Progenitor cell of endocrine pancreas (in vitro differentiated cells): Measurements from ENCODE around the gene LECT2. TPM values are rescaled to one million over a fixed set of nuclear protein-coding genes. Genes with fewer than 3 reads are reported as not detected.

Experiments used
- DNase-seq: peaks from one replicate; pipeline ENCODE4 v3.0.0; 2021; ENCODE audit warnings: low spot score; ENCODE audit not compliant: unreplicated experiment
- H3K27ac Mint-ChIP-seq: 2 replicates; pipeline ENCODE4 v1.8.0; 2021; ENCODE audit warnings: mild to moderate bottlenecking, moderate library complexity, mixed read lengths
- H3K27me3 Mint-ChIP-seq: 2 replicates; pipeline ENCODE4 v1.8.0; 2021; ENCODE audit warnings: mixed read lengths
- H3K36me3 Mint-ChIP-seq: 2 replicates; pipeline ENCODE4 v1.8.0; 2022; ENCODE audit warnings: mixed read lengths; ENCODE audit not compliant: insufficient read depth
- H3K4me1 Mint-ChIP-seq: 2 replicates; pipeline ENCODE4 v1.8.0; 2021; ENCODE audit warnings: low read depth, mixed read lengths
- H3K4me3 Mint-ChIP-seq: 2 replicates; pipeline ENCODE4 v1.8.0; 2021; ENCODE audit warnings: low read depth, mild to moderate bottlenecking, moderate library complexity, mixed read lengths
- H3K9me3 Mint-ChIP-seq: 2 replicates; pipeline ENCODE4 v1.8.0; 2021; ENCODE audit warnings: low read depth, mixed read lengths
- total RNA-seq: library from RNA; stranded (reverse); gene quantifications from 2 replicates; pipeline ENCODE4 v1.2.1, GENCODE V29; 2021
- TF ChIP-seq, protein P1 (sequence below): fragments of 200-600 bp; sonication (generic); IDR thresholded peaks from one replicate; pipeline ENCODE4 v1.5.0; 2021; ENCODE audit warnings: antibody characterized with exemption, mild to moderate bottlenecking; ENCODE audit not compliant: unreplicated experiment

Gene LECT2
- total RNA-seq, 1 donor from 2014 or later, result not detected

DNA sequence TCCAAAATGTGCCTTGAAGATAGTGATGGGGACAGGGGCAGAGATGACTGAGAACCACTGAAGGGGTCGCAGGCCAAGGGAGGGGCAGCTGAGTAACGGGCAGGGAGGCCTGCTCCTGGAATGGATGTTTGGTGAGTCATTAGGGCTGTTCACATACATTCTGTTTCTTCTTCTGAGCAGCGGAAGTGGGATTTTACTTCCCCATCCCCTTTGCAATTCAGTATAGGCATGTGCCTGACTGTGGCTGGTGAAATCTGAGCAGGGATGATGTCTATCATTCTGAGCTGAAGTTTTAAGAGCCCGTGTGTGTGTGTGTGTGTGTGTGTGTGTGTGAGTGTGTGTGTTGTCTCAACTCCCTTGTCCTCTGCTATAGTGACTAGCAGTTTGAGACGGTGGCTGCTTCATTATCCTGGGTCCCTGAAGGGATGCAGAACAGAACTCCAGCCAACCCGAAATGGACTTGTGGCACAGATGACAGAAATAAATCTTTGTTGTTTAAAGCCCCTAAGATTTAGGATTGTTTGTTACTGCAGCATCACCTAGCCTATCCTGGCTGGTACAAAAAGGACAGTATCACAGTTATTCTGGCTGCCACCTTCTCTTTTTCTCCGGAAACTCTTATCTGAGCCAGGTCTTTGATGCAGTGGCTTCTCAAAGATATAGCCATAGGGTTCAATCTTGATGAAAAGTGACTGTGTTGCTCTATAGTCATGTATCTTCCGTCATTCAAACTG lies 44.8 kb upstream of the LECT2 start:
- Mint-ChIP-seq H3K27me3 (peaks cover 73% of the 10 kb centered on the region), H3K4me1 (no peaks in the 10 kb centered on the region), H3K27ac (no peak overlapping the region), H3K4me3 (no peak overlapping the region), H3K36me3 (no peaks in the 10 kb centered on the region), H3K9me3 (no peaks in the 10 kb centered on the region)
- TF ChIP-seq, protein P1, sequence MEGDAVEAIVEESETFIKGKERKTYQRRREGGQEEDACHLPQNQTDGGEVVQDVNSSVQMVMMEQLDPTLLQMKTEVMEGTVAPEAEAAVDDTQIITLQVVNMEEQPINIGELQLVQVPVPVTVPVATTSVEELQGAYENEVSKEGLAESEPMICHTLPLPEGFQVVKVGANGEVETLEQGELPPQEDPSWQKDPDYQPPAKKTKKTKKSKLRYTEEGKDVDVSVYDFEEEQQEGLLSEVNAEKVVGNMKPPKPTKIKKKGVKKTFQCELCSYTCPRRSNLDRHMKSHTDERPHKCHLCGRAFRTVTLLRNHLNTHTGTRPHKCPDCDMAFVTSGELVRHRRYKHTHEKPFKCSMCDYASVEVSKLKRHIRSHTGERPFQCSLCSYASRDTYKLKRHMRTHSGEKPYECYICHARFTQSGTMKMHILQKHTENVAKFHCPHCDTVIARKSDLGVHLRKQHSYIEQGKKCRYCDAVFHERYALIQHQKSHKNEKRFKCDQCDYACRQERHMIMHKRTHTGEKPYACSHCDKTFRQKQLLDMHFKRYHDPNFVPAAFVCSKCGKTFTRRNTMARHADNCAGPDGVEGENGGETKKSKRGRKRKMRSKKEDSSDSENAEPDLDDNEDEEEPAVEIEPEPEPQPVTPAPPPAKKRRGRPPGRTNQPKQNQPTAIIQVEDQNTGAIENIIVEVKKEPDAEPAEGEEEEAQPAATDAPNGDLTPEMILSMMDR, result no peak
- DNase-seq, result no peak

DNA sequence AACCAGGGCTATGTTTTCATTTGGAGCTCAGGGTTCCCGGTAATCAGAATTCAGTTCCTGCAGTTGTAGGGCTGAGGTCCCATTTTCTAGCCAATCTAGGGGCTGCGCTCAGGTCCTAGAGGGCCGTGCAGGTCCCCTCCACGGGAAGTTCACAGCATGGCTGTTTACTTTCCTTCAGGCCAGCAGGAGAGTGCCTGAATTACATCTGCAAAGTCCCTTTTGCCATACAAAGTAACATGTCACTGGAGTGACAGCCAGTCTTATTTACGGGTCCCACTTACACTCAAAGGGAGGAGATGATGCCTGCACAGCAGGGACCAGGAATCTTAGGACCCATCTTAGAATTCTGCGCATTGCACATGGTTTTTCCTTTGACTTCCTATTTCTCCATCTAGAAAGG lies 44.1 kb upstream of the LECT2 start:
- H3K9me3 Mint-ChIP-seq, result no peaks in the 10 kb centered on the region
- TF ChIP-seq, protein P1, result no peak
- H3K36me3 Mint-ChIP-seq, result no peaks in the 10 kb centered on the region
- no peak for DNase-seq
- no peak overlapping the region for H3K4me3 Mint-ChIP-seq
- no peak overlapping the region for H3K27ac Mint-ChIP-seq
- H3K4me1 Mint-ChIP-seq, result no peaks in the 10 kb centered on the region
- peaks cover 67% of the 10 kb centered on the region for H3K27me3 Mint-ChIP-seq

DNA sequence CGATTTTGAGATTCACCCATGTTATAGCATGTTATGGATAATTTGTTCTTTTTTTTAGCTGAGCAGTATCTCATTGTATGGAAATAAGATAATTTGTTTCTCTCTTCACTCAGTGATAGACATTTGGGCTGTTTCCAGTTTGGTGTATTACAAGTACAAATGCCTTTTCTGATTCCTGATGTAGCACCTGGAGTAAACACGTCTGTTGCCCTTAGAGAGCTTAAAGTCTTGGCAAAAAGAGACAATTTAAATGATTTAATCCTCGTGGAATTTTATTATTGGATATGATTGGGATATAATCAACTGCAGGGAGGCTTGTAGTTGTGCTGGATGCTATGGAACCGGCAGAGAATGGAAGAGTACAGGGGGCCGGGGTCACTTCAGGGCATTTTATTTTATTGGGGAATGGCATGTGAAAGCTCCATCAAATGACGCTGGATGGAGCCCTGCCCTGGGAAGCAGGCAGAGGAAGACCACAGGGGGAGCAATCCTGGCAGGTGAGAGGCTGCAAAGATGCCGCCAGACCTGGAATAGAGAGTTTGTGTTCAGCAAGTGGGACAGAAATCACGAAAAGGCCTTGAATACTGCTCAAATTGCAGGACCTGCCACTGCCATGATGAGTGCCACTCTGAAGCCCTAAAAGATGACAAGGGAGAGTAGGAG lies 43.0 kb upstream of the LECT2 start:
- Mint-ChIP-seq H3K4me3 (no peak overlapping the region), H3K36me3 (no peaks in the 10 kb centered on the region), H3K27ac (no peak overlapping the region), H3K4me1 (no peaks in the 10 kb centered on the region), H3K27me3 (peaks cover 64% of the 10 kb centered on the region), H3K9me3 (no peaks in the 10 kb centered on the region)
- no peak for DNase-seq
- TF ChIP-seq, protein P1, result no peak

DNA sequence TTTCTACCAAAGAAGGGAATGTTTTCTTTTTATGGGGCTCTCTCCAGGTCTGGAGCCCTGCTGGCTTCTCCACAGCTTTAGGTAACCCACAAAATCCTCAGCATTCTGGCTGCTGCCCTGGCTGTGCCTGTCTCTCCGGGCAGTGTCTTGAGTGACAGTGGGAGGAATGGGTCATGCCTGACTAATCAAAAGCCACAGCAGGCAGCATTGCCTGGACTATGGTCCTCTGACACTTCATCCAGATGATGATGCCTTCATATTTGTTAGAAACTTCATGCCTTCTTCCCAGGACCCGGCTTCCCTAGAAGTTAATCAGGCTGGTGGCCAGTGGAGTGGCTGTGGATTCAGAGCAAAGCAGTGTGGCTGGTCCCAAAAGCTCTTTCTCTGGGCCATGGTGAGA lies 41.8 kb upstream of the LECT2 start:
- no peaks in the 10 kb centered on the region for H3K4me1 Mint-ChIP-seq
- no peaks in the 10 kb centered on the region for H3K9me3 Mint-ChIP-seq
- H3K27ac Mint-ChIP-seq, result no peak overlapping the region
- H3K4me3 Mint-ChIP-seq, result no peak overlapping the region
- H3K27me3 Mint-ChIP-seq, result peaks cover 58% of the 10 kb centered on the region
- TF ChIP-seq, protein P1, result no peak
- DNase-seq, result no peak
- no peaks in the 10 kb centered on the region for H3K36me3 Mint-ChIP-seq

DNA sequence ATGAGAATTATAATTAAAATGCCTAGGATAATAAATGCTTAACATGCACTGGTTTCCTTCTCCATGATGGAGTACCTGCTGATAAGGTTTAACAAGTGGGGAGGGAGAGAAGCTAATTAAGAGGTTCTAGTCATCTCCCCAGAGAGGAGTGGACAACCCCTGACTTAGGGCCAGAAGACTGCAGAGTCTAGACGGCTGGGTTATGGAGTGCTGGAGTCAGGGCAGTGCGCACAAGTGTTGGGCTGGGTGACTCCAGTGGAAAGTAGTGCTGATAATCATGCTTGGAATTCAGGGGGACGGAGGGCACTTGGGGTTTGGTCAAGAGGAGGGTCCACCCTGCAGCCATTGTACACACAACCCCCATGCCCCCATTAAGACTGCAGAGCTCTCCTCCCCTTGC lies 41.2 kb upstream of the LECT2 start:
- DNase-seq, result no peak
- Mint-ChIP-seq H3K27me3 (peaks cover 59% of the 10 kb centered on the region), H3K4me3 (no peak overlapping the region), H3K27ac (no peak overlapping the region), H3K4me1 (no peaks in the 10 kb centered on the region), H3K9me3 (no peaks in the 10 kb centered on the region), H3K36me3 (no peaks in the 10 kb centered on the region)
- TF ChIP-seq, protein P1, result no peak
